ENCODE data around the gene PRSS57.

DNA sequence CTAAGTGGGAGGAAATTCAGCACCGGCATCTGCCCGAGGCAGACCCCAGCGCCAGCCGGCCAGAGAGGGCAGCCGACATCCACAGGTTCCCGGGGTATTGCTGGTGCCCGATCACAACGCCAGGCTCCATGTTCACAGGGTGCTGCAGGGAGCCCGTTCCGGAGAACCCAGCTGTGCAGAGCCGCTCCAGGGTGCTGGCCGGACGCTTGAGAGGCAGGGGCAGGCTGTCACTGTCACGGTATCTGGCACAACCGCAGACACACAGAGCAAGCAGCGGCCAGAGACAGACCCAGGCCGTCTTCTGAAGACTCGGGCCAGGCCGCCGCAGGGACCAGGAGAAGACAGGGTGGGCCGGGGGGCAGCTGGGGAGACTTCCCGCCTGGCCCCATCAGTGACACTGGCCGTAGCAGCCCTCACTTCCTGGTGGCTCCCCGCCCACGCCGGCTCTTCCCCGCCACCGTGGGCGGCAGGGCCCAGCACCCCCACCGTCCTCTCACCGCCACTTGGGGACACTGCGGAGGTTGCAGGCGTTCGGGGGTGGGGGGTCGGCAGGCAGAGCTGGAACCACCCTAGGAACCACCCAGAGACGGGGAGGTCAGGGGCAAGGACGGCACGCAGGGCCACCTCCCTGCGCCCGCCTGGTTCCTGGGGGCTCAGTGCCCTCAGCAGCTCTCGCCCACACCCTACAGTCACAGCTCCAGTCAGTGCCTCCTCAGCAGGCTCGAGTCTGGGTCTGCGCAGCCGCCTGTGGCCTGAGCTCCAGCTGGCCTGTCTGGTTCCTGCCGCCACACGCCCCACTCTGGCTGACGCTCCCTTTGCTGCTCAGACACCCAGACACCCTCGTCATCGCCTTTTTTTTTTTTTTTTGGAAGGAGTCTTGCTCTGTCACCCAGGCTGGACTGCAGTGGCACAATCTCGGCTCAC is 36.1 kb downstream of the PRSS57 start:
- TF ChIP-seq EZH2 (IDR thresholded peaks at IDR 0.05; ENCODE audit: borderline replicate concordance, low read length) (no peak), CTCF (conservative IDR thresholded peaks at IDR 0.05 in 1 of 2, IDR thresholded peaks at IDR 0.05 in 1 of 2; ENCODE audit: extremely low read depth in 1 of 2, insufficient read depth in 1 of 2, low read depth in 1 of 2, low read length in 2 of 2) (peak in 1 of 2 donors; percentile 5)

Data from mammary epithelial cell (primary cell).